Fibroblast of gingiva (primary cell): ENCODE data around the gene HAND2.
A peak's percentile ranks its signal among the peaks of the same experiment; 100 is the strongest.

Experiments used
- DNase-seq: peaks from one replicate; pipeline ENCODE4 v3.0.0-alpha.2; 2011; ENCODE audit warnings: low read depth

The HAND2 gene

GRCh38 chr4:173529477-173530325 lies at the start of gene HAND2:
Gene HAND2, minus strand, starts transcription at chr4:173530229. Its CDS starts 940 bp downstream, at chr4:173529289.
- DNase-seq: peak; percentile 14

DNA sequence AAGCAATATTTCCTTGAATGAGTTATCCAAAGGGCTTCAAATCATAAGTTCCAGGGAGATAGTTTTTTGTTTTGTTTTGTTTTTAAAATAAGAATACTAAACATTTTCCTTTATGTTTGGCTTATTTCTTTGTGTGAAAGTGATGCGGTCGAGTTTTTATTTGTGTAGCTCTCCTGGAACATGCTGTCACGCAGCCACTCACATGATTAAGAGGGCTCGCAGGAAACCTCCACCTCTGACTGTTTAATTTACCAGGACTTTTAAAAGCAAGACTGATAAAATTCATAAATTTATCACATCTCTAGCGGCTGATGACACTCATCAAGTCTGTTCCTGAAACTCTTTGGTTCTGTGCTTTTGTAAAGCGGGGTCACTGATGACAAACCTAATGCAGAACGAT lies 48.9 kb upstream of the HAND2 start:
- no peak for DNase-seq

DNA sequence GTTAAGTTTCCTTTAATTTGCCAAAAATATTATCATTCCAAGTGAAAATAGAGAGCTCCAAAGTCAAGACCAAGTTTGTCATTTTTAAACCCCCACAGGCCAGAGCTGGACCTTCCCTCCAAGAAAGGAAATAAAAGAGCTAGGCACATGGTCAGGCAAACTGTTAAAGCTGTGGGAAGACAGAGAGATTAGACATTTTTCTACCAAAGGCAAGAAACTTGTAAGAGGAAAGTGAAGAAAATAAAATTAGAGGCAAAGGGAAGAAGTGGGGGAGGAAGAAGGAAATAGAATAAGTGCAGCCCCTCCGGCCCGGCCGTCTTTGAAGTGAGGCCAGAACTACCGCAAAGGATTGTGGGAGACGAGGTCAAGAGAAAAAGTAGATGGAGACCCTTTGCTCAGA lies 47.9 kb upstream of the HAND2 start:
- DNase-seq: no peak

GRCh38 chr4:173575482-173576152 lies 45.6 kb upstream of the HAND2 start:
- no peak for DNase-seq

DNA sequence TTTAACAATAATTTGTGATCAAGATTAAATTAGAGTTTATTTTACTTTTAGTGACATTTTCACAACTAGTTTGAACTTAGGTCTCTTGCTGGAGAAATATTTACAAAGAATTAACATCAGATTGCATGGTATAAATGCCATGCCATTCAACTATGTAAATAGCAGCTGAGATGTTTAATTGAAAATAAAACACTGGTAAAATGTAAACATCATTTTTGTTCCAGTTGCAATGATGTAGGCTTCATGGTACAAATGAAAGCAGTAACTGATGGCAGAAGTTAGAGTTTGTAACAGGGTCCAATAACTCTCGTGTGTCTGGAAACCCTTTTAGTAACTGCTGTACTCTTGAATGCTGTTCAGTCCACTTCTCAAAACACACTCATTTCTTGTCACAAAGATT lies 43.7 kb upstream of the HAND2 start:
- no peak for DNase-seq

DNA sequence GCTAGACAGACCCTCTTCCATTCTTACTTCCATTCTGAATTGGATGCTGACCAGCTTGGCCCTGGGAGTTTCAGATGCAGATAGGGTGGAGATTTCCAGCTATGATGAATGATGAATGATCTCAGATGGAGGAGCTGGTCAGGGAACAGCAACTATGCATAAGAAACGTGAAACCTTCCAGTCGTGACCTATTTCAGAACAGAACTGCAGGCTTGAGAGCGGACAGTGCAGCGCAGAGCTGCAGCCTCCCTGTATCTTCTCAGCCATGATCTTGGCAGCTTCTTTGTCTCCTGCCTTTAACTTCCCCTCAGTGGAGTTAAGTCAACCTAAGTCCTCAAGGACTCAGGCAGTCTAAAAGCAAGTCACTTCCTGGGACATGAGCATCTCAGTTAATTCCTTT lies 43.3 kb upstream of the HAND2 start:
- DNase-seq: no peak

DNA sequence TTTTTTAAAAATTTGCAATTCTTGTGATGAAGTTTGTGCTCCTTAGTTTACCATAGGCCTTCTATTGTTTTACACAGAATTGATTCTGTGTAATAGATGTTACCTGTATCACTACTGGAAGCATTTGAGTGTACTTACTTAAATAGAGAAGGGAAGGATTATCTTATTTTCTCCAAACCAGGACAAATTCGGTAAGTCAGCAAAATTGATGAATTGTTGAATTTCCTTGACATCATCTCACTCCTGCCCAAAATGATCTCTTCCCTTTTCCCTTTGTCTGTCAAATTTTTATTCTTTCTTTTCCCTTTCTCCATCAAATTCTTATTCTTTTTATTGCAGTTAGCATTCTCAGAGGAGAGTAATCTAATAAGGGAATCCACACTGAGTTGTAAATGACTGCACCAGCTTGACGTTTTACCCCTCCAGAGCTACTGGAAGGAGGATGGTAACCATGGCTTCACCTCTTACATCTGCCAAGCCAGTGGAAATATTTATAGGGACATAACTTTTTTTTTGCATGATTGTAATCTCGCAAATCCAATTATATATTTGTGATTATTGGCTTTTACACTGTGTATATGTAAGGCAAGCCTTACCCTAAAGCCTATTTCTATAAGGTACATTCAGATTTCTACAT lies 42.6 kb upstream of the HAND2 start:
- DNase-seq: no peak

GRCh38 chr4:173571620-173572019 lies 41.6 kb upstream of the HAND2 start:
- DNase-seq: no peak

- no peak for DNase-seq
These were observed 35.3 kb upstream of the HAND2 start for GRCh38 chr4:173565281-173565680.

DNA sequence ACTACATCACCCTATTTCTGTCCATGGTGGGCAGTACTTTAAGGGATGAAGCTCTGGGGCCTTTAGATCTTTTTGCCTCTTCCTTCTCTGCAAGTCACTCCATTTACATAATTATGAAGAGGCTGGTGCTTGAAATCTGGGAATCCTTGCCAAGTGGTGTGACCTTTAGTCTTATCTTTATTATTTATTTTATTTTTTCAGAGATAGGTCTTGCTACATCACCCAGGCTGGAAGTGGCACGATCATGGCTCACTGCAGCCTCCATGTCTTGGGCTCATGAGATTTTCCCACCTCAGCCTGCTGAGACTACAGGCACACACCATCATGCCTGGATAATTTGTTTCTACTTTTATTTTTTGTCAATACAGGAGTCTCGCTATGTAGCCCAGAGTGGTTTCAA lies 34.4 kb upstream of the HAND2 start:
- DNase-seq: no peak

DNA sequence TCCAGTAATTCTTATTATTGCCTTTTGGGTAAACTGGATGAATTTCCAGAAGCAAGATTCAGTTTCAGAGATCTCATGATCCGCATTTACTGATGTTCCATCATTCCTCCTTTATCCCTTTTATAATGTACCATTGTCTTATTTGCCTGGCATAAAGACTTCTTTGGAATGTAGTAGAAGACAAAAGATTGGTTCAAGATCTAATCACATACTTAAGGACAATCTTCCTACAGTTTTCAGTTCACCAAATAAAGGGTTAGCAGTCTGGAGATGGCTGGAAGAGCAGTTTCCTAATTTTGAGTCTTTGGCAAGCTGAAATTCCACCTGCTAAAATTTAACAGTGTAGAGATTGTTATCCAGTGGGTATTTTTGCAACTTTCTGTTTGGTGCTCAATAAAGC lies 30.9 kb upstream of the HAND2 start:
- DNase-seq: no peak

DNA sequence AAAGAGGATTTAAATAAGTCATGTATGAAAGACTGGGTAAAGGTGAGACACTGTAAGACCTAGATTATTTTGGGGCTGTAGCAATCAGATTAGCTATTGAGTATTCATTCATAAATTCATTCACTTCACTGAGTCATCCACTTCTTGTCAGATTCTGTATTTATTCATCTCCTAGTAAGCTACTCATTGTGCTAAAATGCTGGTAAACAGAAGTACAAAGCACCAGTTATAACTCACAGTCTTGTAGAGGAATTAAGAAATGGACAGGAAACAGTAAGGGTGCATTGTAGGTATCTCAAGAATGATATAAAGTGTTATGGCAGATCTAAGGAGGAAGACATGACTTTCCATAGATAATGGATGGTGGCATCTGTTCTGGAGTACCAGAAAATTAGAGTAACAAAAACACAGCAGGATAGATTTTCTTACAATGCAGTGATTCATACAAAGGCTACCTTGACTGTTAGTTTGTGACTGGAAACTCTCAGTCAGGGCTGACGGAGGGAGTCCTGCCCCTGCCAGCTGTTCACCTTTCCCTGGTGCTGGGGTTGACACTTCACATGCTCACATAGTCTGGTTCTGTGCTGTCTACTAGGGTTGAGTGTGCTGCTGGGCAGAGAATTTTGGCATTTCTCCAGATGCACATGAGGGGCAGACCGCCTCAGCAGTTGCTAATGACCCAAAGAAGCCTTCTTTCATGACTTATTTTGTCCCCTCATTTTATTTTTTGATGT lies 26.5 kb upstream of the HAND2 start:
- no peak for DNase-seq

DNA sequence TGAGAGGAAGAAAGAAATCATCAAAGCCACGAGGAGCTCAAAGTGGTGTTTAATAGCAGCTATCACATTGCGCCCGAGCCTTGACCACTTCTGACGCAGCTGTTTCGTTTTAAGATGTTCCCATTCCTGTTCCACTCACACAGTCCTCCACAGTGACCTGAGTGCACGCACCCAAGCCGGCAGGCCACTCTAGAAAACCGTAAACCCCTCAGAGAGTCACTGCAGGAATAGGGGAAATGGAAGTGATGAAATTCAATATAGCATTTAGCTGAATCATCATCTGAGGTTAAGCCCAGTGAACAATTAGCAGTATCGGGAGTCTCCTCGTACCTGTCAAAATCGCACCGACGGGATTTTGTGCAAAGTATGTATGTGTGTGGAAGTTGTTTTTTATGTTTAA lies 17.9 kb upstream of the HAND2 start:
- DNase-seq: no peak

DNA sequence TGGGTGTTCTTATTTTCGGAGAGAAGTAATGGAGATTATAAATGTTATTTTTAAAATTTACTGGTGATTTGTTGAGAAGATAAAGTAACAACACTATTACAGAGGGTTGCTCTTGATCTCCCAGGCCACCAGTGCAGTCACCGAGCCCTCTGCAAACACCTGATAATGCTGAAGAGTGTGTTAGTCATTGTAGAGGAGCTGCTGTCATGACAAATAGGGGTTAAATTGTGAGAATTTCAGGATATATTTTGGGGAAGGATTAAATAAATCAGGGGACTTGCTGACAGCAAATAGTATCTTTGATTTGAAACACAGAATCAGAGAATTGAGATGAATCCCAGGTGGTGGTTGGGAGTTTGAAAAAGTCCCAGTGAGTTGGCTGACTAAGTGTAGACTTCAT lies 16.7 kb upstream of the HAND2 start:
- DNase-seq: no peak

- DNase-seq: no peak
These were observed 15.4 kb upstream of the HAND2 start for GRCh38 chr4:173545440-173545839.

GRCh38 chr4:173543266-173543665 lies 13.2 kb upstream of the HAND2 start:
- DNase-seq: no peak

GRCh38 chr4:173539986-173540385 lies 10.0 kb upstream of the HAND2 start:
- DNase-seq: no peak

- no peak for DNase-seq
These were observed 8.9 kb upstream of the HAND2 start for GRCh38 chr4:173538909-173539445.

GRCh38 chr4:173538148-173538908 lies 8.3 kb upstream of the HAND2 start:
- DNase-seq: no peak

- no peak for DNase-seq
These were observed 7.7 kb upstream of the HAND2 start for GRCh38 chr4:173537613-173538147.

- no peak for DNase-seq
These were observed 6.9 kb upstream of the HAND2 start for GRCh38 chr4:173536808-173537429.
